Left colon (tissue), 2 donors: ENCODE measurements around the gene TSC22D4. TPM values are rescaled to one million over a fixed set of nuclear protein-coding genes. Genes with fewer than 3 reads are reported as not detected.

Experiments used
- total RNA-seq, 2 donors: library from RNA; stranded (reverse); fragmentation: NEBNext Ultra II Directional; extraction: Animal tissue kit (Norgen Biotek cat#: 25700); gene quantifications; one replicate each; pipeline ENCODE4 v1.2.1, GENCODE V29; 2021
- donor health status: DM: no; HTN: no; CAD: no.
- donor health status: DM: yes; HTN: yes; CAD: no.

Gene TSC22D4
- total RNA-seq, 2 donors from 2014 or later, result 45.9 to 57.2 TPM

Other genes starting within 250 kb of the TSC22D4 start
- not detected for gene SPDYE3, start 171.5 kb downstream of the TSC22D4 start, total RNA-seq
- gene PILRB, start 121.1 kb downstream of the TSC22D4 start, total RNA-seq, result 10 to 100 TPM; 36.1 to 45.0 TPM
- gene PILRA, start 105.7 kb downstream of the TSC22D4 start, total RNA-seq, result 1 to 10 TPM; 1.9 to 5.2 TPM
- 1 to 10 TPM; 1.2 to 1.6 TPM for gene ZCWPW1, start 50.5 kb downstream of the TSC22D4 start, total RNA-seq
- 10 to 100 TPM; 27.4 to 30.2 TPM for gene MEPCE, start 49.4 kb downstream of the TSC22D4 start, total RNA-seq
- 10 to 100 TPM; 32.6 to 35.3 TPM for gene PPP1R35, start 42.7 kb downstream of the TSC22D4 start, total RNA-seq
- gene SPACDR, start 15.0 kb downstream of the TSC22D4 start, total RNA-seq, result under 1 TPM; 0.31 to 0.39 TPM
- under 1 TPM; 0.27 to 0.47 TPM for gene NYAP1, start 4.7 kb upstream of the TSC22D4 start, total RNA-seq
- gene AGFG2, start 60.0 kb upstream of the TSC22D4 start, total RNA-seq, result 10 to 100 TPM; 65.0 to 75.5 TPM
- gene SAP25, start 94.7 kb upstream of the TSC22D4 start, total RNA-seq, result 1 to 10 TPM; 1.1 TPM
- 10 to 100 TPM; 66.4 to 69.0 TPM for gene LRCH4, start 106.9 kb upstream of the TSC22D4 start, total RNA-seq
- under 1 TPM; 0.34 to 0.58 TPM for gene FBXO24, start 107.1 kb upstream of the TSC22D4 start, total RNA-seq
- gene PCOLCE, start 123.1 kb upstream of the TSC22D4 start, total RNA-seq, result 10 to 100 TPM in 1 of 2 donors, 1 to 10 TPM in 1; 8.1 to 15.4 TPM
- gene MOSPD3, start 133.3 kb upstream of the TSC22D4 start, total RNA-seq, result 10 to 100 TPM; 15.3 to 18.6 TPM
- under 1 TPM; 0.22 to 0.64 TPM for gene TFR2, start 162.3 kb upstream of the TSC22D4 start, total RNA-seq
- gene ACTL6B, start 177.2 kb upstream of the TSC22D4 start, total RNA-seq, result under 1 TPM in 1 of 2 donors, not detected in 1; 0.42 TPM
- 100 to 1,000 TPM; 273 to 279 TPM for gene GNB2, start 194.5 kb upstream of the TSC22D4 start, total RNA-seq
- gene GIGYF1, start 215.0 kb upstream of the TSC22D4 start, total RNA-seq, result 10 to 100 TPM; 29.0 to 32.4 TPM
- gene POP7, start 226.9 kb upstream of the TSC22D4 start, total RNA-seq, result 10 to 100 TPM; 21.5 to 25.0 TPM
- gene EPO, start 241.3 kb upstream of the TSC22D4 start, total RNA-seq, result not detected